ENCODE data around the gene HNRNPA0.
A peak's percentile ranks its signal among the peaks of the same experiment; 100 is the strongest.
"Not testable (repeated sequence)": the region's sequence is repeated elsewhere in the genome, so short reads cannot be mapped to it uniquely, and the experiment has no call there.

HNRNPA0 gene

GRCh38 chr5:137791799-137792198 is 37.6 kb upstream of the HNRNPA0 start:
- H3K4me3 ChIP-seq (ENCODE audit: low read length), result no peak overlapping the region
- DNase-seq (ENCODE audit: low read depth), result no peak
- no peak for TF ChIP-seq CTCF (conservative IDR thresholded peaks at IDR 0.05; ENCODE audit: low read depth, low read length)

GRCh38 chr5:137791387-137791786 is 37.2 kb upstream of the HNRNPA0 start:
- DNase-seq (ENCODE audit: low read depth), result no peak
- no peak for TF ChIP-seq CTCF (conservative IDR thresholded peaks at IDR 0.05; ENCODE audit: low read depth, low read length)
- H3K4me3 ChIP-seq (ENCODE audit: low read length), result no peak overlapping the region

- not testable (repeated sequence) for DNase-seq (ENCODE audit: low read depth); H3K4me3 ChIP-seq (ENCODE audit: low read length)
Observed at GRCh38 chr5:137788560-137788959, 34.4 kb upstream of the HNRNPA0 start.

- DNase-seq (ENCODE audit: low read depth), result no peak
- no peak for TF ChIP-seq CTCF (conservative IDR thresholded peaks at IDR 0.05; ENCODE audit: low read depth, low read length)
- no peak overlapping the region for H3K4me3 ChIP-seq (ENCODE audit: low read length)
Observed at GRCh38 chr5:137782984-137783536, 28.9 kb upstream of the HNRNPA0 start.

- no peak for TF ChIP-seq CTCF (conservative IDR thresholded peaks at IDR 0.05; ENCODE audit: low read depth, low read length)
- DNase-seq (ENCODE audit: low read depth), result no peak
Observed at GRCh38 chr5:137782055-137782454, 27.9 kb upstream of the HNRNPA0 start.

GRCh38 chr5:137778772-137779564 is 24.8 kb upstream of the HNRNPA0 start:
- DNase-seq (ENCODE audit: low read depth), result peak; percentile 12
- H3K4me3 ChIP-seq (ENCODE audit: low read length), result no peak overlapping the region
- peak; percentile 75 for TF ChIP-seq CTCF (conservative IDR thresholded peaks at IDR 0.05; ENCODE audit: low read depth, low read length)

More at GRCh38 chr5:137782055-137782454, 27.9 kb upstream of the HNRNPA0 start:
- no peak overlapping the region for H3K4me3 ChIP-seq (ENCODE audit: low read length)

GRCh38 chr5:137767937-137768336 is 13.8 kb upstream of the HNRNPA0 start:
- not testable (repeated sequence) for H3K4me3 ChIP-seq (ENCODE audit: low read length); DNase-seq (ENCODE audit: low read depth)

- no peak overlapping the region for H3K4me3 ChIP-seq (ENCODE audit: low read length)
- no peak for TF ChIP-seq CTCF (conservative IDR thresholded peaks at IDR 0.05; ENCODE audit: low read depth, low read length)
- no peak for DNase-seq (ENCODE audit: low read depth)
Observed at GRCh38 chr5:137761566-137761965, 7.4 kb upstream of the HNRNPA0 start.

Data from retinal pigment epithelial cell (primary cell).